Stomach (tissue), 9 donors: ENCODE results near the gene GRIP2. TPM values are rescaled to one million over a fixed set of nuclear protein-coding genes. Genes with fewer than 3 reads are reported as not detected.

Experiments
- DNase-seq, 2 donors: peaks; one replicate each; pipeline versions ENCODE4 v3.0.0 to v3.0.0-alpha.2; 2013 to 2019
- H3K27ac ChIP-seq, 5 donors: fragments of 200-600 bp in 4 of 5; sonication (generic) in 4 of 5; one replicate each; pipeline ENCODE4 v1.5.1; 2013 to 2019; ENCODE audit warnings: mild to moderate bottlenecking in 1 of 5, moderate library complexity in 1 of 5
- H3K27me3 ChIP-seq, 3 donors: fragments of 200-600 bp; sonication (generic); one replicate each; pipeline ENCODE4 v1.5.1; 2017 to 2019; ENCODE audit warnings: mixed run types in 1 of 3
- H3K36me3 ChIP-seq, 4 donors: fragments of 200-600 bp; sonication (generic); 1 replicate in 3 of 4; 2 replicates in 1 of 4; pipeline ENCODE4 v1.5.1; 2016 to 2019
- H3K4me1 ChIP-seq, 4 donors: fragments of 200-600 bp; sonication (generic); one replicate each; pipeline ENCODE4 v1.5.1; 2016 to 2019
- H3K4me3 ChIP-seq, 4 donors: fragments of 200-600 bp; sonication (generic) in 3 of 4; one replicate each; pipeline ENCODE4 v1.5.1; 2016 to 2019; ENCODE audit warnings: mild to moderate bottlenecking in 1 of 4
- H3K9me3 ChIP-seq, 4 donors: fragments of 200-600 bp; sonication (generic); one replicate each; pipeline ENCODE4 v1.5.1; 2016 to 2019
- CTCF ChIP-seq, 7 experiments: fragments of 450-650 bp in 4 of 7; fragments of 200-600 bp in 3 of 7; sonication (generic) in 3 of 7; IDR thresholded peaks; one replicate each; pipeline ENCODE4 v1.5.1; 2016 to 2019; ENCODE audit warnings: antibody characterized with exemption in 7 of 7, control low read depth in 2 of 7, mild to moderate bottlenecking in 1 of 7
- EP300 ChIP-seq: sonication (generic); formaldehyde crosslinking; IDR thresholded peaks from one replicate; pipeline ENCODE4 v1.6.1; 2017; ENCODE audit warnings: antibody characterized with exemption
- POLR2A ChIP-seq, 4 donors: fragments of 450-650 bp; IDR thresholded peaks; one replicate each; pipeline ENCODE4 v1.6.1; 2016; ENCODE audit warnings: antibody characterized with exemption in 4 of 4, control low read depth in 2 of 4, mild to moderate bottlenecking in 1 of 4, moderate library complexity in 1 of 4
- POLR2AphosphoS5 ChIP-seq, 3 donors: sonication (generic); formaldehyde crosslinking; IDR thresholded peaks; one replicate each; pipeline ENCODE4 v1.6.1; 2016; ENCODE audit warnings: antibody characterized with exemption in 3 of 3
- WGBS, 5 donors: extraction: QIAGEN DNeasy Blood & Tissue Kit in 3 of 5; methylation state at CpG; one replicate each; pipeline versions ENCODE4 v1.1.5 to v1.1.7; 2013 to 2018; 5-methylcytosine and 5-hydroxymethylcytosine counted together
- intact Hi-C: fragments of 100-400 bp; cut with DNase I; formaldehyde crosslinking; loops from one replicate; pipeline ENCODE4 v1.15.1; 2023; ENCODE audit warnings: low total_unique reads
- polyA plus RNA-seq, 3 donors: library from polyadenylated mRNA; stranded (reverse); fragments of 200-250 nt; gene quantifications; one replicate each; pipeline ENCODE4 v1.2.3, GENCODE V29; 2013
- total RNA-seq, 5 donors: library from RNA; depleted of rRNA; stranded (reverse); fragments of >200 nt; gene quantifications; one replicate each; pipeline versions ENCODE4 v1.1.0 to v1.2.3, GENCODE V29; 2014 to 2016
- donor health status: healthy with polysubstance abuse.
- donor health status: Bipolar disorder and iron deficiency.
- donor health status: healthy.

The GRIP2 gene
- total and polyA plus RNA-seq, 8 donors: 0.58 to 33.8 (median 2.8) TPM

DNA sequence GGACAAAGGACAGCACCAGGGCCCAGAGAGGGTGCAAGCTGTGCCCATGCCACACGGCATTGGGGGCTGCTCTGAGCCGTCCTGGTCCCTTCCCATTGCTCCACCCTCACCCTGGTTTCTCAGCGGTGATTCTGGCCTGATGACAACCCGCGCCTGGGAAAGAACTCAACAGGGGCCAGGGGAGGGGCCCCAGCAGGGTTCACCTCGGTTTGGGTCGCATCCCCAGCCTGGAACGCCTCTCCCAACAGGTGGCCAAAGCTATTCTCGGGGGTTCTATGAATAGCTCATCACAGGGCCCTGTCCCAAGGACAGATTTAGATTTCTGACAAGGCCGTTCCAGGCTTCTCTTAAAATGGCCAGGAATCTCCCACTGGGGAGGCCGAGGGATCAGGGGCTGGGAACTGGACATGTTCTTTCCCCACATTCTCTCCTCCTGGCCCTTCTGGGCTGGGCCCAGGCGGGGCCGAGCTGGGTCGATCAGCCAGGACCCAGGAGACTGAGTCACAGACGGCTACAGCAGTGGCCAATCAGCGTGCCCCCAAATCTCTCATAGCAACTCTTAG lies 17.9 kb downstream of the GRIP2 start:
- intact Hi-C loops: no loop called here
- Histone ChIP-seq H3K27me3 (no peaks in the 10 kb centered on the region), H3K4me1 (peaks cover 0 to 10% (median 6%) of the 10 kb centered on the region in 4 donors), H3K27ac (no peak overlapping the region), H3K36me3 (no peaks in the 10 kb centered on the region), H3K4me3 (no peak overlapping the region), H3K9me3 (no peaks in the 10 kb centered on the region)
- DNase-seq: no peak
- WGBS, 5 donors: 66 to 79% (median 76%) methylated on average over 13 to 16 of the region's 16 CpGs
- TF ChIP-seq POLR2AphosphoS5 (IDR thresholded peaks at IDR 0.05): no peak
- TF ChIP-seq EP300: no peak
- no peak for TF ChIP-seq CTCF (IDR thresholded peaks at IDR 0.05)
- TF ChIP-seq POLR2A (IDR thresholded peaks at IDR 0.05): no peak

DNA sequence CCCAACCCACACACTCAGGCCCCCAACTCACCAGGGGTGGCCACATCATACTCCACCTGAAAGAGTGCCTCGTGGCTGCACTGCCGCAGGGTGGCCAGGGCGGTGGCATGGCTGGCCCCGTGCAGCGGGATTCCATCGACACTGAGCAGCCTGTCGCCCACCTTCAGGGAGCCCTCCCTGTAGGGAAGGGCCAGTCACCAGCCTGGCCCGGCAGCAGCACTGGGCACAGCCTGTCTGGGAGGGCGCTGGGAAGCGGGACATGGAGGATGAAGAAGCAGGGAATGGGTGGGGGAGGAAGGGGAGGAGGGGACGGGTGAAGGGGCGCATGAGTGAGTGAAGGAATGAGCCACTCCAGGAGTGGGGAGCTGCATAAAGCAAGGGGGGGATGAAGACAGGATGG lies 18.5 kb downstream of the GRIP2 start:
- H3K4me3 ChIP-seq: no peak overlapping the region
- H3K36me3 ChIP-seq: no peaks in the 10 kb centered on the region
- H3K27ac ChIP-seq: no peak overlapping the region
- peaks cover 0 to 9% (median 6%) of the 10 kb centered on the region in 4 donors for H3K4me1 ChIP-seq
- TF ChIP-seq EP300 (no peak), POLR2AphosphoS5 (IDR thresholded peaks at IDR 0.05) (no peak), POLR2A (IDR thresholded peaks at IDR 0.05) (no peak), CTCF (IDR thresholded peaks at IDR 0.05) (no peak)
- WGBS, 5 donors: 79 to 89% (median 85%) methylated on average over 10 to 12 of the region's 12 CpGs
- no peaks in the 10 kb centered on the region for H3K27me3 ChIP-seq
- DNase-seq: no peak
- no peaks in the 10 kb centered on the region for H3K9me3 ChIP-seq
- intact Hi-C loops: no loop called here

- no peaks in the 10 kb centered on the region for H3K9me3 ChIP-seq
- H3K27ac ChIP-seq: no peak overlapping the region
- peaks cover 0 to 5% (median 2%) of the 10 kb centered on the region in 4 donors for H3K4me1 ChIP-seq
- H3K4me3 ChIP-seq: no peak overlapping the region
- no peak for DNase-seq
- intact Hi-C loops: no loop called here
- WGBS, 5 donors: 80 to 94% (median 91%) methylated on average over 8 of the region's 8 CpGs
- no peaks in the 10 kb centered on the region for H3K27me3 ChIP-seq
- H3K36me3 ChIP-seq: no peaks in the 10 kb centered on the region
- TF ChIP-seq POLR2A (IDR thresholded peaks at IDR 0.05): no peak
- no peak for TF ChIP-seq POLR2AphosphoS5 (IDR thresholded peaks at IDR 0.05)
- no peak for TF ChIP-seq EP300
- TF ChIP-seq CTCF (IDR thresholded peaks at IDR 0.05): no peak
Observed at GRCh38 chr3:14520967-14521366, 19.2 kb downstream of the GRIP2 start.

GRCh38 chr3:14520149-14520548 lies 20.0 kb downstream of the GRIP2 start:
- TF ChIP-seq EP300: no peak
- no peak for TF ChIP-seq CTCF (IDR thresholded peaks at IDR 0.05)
- no peak for TF ChIP-seq POLR2A (IDR thresholded peaks at IDR 0.05)
- Histone ChIP-seq H3K4me1 (no peaks in the 10 kb centered on the region), H3K4me3 (no peak overlapping the region), H3K27me3 (no peaks in the 10 kb centered on the region), H3K9me3 (no peaks in the 10 kb centered on the region), H3K27ac (no peak overlapping the region), H3K36me3 (no peaks in the 10 kb centered on the region)
- no peak for DNase-seq
- 82 to 85% (median 83%) methylated on average over 9 to 15 of the region's 15 CpGs for WGBS, 5 donors
- intact Hi-C loops: no loop called here
